ENCODE data around the gene TMEM87B.
"Not testable (repeated sequence)": the region's sequence is repeated elsewhere in the genome, so short reads cannot be mapped to it uniquely, and the experiment has no call there.

Gene TMEM87B

DNA sequence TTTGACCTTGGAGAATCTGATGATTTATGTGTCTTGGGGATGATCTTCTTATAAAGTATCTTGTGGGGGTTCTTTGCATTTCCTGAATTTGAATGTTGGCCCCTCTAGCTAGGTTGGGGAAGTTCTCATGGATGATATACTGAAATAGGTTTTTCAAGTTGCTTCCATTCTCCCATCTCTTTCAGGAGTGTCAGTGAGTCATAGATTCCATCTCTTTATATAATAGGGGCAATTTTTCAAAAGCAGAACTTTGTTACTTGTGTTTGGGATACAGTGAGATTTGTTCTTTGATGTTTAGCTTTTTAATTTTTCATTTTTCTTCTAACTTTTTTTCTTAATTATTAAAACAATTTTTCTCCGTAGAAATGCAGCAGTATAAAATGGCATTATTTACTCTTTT, 19.4 kb downstream of the TMEM87B start:
- DNase-seq: no peak

DNA sequence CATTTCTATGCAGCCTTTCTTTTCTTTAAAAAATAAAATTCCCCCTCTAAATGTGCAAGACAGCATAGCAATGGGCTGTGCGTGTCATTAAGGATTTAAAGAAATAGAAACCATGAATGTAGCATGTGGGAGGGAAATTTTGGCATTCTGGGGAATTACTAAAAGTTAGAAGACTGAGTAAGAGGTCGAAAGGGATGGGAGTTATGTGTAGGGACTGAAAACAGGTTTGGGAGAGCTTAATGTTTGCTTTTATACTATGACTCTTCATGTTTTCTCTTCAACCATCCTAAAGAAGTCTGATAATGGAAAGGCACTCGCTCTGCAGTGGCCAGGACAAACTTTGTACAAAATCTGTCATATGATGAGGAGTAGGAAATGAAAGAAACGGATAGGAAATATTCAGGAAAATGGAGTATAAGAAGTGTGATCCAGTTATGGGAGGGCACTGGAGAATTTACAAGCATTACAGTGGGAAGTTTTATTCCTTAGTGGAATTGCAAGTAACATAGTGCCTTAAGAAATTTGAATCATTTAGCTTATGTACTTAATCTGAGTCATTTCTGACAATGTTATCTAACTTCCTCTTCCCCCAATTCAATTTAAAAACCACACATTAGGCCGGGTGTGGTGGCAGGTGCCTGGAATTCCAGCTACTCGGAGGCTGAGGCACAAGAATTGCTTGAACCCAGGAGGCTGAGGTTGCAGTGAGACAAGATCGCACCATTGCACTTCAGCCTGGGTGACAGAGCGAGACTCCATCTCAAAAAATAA, 20.6 kb downstream of the TMEM87B start:
- no peak for DNase-seq

DNA sequence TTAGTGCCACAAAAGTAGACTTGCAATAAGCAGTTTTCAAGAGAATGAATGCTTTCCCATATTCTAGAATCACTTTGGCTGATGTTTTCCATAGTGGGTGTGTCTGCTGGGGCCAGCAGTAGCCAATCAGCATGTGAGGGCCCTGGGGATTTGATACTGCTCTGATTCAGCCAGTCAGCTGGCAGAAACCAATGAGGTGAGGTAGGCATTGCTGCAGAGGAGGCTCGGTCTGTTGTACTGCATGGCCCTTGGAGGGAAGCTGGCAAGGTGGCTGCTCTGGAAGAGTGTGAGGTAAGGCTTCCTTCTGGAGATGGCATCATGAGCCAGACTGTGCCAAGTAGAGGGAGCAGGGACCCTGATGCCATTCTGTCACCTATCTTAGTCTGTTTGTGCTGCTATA, 22.7 kb downstream of the TMEM87B start:
- no peak for DNase-seq

DNA sequence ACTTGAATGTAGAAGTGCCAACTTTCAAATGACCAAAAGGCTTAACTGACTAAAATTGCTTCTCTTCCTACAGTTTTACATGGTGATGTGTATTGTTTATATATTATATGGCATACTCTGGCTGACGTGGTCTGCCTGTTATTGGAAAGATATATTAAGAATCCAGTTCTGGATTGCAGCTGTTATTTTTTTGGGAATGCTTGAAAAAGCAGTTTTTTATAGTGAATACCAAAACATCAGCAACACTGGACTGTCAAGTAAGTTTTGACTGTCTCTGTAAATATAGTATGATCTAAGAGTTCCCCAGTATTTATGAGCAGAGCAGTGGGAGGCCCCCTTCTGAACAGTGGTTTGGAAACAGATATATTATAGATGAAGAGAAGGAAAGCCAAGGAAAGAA, 26.2 kb downstream of the TMEM87B start:
- no peak for DNase-seq

DNA sequence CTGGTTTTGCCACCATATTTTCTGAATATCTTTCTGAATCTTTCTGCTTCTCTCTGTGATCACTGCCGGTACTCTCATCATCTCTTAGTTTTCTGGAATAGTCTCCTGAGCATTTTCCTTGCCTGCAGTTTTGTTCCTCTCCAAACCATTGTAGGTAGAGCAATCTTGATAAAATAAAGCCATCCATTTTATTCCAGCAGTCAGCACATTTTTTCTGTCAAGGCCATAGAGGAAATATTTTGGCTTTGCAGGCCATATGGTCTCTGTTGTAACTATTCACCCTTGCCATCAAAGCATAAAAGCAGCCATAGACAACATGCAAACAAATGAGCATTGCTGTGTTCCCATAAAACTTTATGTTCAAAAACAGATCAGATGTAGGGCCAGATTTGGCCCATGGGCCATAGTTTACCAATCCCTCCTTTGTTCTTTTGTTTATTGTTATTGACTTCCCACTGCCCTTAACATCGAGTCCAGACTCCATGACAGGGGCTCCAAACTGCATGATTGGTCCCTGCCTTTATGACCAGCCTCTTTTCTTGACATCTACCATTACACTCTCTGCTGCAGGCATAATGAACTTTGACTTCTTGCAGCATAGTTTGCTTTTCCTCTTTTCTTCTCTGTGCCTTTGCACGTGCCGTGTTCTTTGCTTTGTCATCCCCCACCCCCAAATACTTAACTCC, 29.8 kb downstream of the TMEM87B start:
- no peak for DNase-seq

DNA sequence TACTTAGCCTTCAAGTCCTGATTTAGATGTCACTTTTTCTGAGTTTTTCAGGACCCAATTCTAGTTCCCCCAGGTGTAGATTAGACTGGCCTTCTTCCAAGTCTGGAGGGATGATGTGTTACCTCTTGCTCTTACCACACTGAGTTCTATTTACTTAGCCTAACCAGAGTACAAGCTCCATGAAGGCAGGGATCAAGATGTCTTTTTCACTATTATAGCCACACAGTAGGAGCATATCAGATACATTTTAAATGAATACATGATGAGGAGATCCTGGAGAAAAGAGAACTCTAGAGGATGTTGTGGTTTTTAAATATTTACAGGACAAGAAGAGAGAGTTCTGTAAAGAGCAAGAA, 30.3 kb downstream of the TMEM87B start:
- DNase-seq: no peak

DNA sequence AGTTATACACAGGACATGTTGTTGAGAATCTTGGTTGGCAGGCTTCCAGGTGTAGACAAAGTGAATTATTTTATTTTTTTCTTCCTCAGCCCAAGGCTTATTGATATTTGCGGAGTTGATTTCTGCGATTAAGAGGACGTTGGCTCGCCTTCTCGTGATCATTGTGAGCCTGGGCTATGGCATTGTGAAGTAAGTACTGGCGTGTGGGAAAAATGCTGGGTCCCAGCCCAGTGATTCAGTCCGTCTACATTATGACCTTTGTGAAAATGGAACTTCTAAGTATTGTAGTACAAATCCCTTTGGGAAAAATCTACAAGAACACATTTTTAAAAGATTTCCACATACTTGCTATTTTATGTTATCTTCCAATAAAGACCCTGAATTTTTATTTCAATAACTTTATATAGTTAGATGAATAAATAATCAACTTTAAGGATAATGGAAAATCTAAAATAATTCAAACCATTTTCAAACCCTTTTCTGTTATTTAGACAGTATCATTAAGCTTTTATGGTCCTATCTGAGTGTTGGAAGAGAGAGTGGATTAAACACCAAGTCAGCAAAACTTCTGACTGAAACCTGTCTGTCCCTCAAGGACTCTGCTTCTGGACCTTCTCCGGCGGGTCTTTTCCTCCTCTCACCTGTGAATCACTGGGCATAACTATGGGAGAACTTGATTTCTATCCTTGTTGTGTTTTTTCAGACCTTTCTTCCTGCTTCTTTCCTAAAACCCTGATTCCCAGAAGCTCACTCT, 31.0 kb downstream of the TMEM87B start:
- no peak for DNase-seq

DNA sequence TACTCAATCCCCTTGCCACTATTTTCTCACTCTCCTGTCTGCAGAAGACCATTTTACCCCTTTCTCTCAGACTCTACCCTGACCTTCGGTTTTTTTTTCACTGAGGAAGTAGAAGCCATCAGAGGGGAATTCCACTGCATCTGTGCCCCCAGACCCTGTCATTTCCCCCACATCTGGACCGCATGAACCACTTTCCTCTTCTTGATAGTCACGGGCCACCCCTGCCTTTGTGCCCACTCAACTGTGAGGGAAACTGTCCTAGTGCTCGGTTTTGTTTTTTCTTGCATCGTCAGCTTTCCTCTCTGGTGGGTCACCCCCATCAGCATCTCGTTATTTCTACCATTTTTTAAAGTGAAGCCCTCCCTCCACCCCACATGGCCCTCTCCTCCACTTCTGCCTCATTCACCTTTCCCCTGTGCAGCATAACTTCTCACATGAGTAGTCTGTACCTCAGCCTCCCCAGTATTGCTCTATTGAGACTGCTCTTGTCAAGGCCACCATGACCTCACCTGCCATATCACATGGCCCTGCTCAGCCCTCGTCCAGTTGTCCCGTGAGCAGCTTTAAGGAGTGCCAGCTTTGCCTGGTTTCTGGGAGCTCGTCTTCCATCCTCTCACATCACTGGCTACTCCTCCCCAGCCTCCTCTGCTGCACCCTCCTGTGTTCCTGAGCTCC, 32.4 kb downstream of the TMEM87B start:
- DNase-seq: no peak

DNA sequence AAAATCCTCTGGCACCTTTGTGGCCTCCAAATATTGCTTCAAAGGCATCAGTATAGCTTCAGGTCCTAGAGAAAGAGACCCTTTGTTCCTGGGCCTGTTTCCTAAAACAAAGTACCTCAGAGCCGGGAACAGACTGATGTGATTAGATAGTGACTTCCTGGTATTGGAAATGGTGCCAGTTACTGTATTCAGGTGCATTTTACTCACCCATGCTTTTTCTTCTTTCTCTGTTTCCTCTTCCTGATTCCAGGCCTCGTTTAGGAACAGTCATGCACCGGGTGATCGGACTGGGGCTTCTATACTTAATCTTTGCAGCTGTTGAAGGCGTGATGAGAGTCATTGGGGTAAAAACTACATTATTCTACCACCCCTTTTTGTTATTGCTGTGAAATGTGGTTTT, 34.3 kb downstream of the TMEM87B start:
- no peak for DNase-seq

DNA sequence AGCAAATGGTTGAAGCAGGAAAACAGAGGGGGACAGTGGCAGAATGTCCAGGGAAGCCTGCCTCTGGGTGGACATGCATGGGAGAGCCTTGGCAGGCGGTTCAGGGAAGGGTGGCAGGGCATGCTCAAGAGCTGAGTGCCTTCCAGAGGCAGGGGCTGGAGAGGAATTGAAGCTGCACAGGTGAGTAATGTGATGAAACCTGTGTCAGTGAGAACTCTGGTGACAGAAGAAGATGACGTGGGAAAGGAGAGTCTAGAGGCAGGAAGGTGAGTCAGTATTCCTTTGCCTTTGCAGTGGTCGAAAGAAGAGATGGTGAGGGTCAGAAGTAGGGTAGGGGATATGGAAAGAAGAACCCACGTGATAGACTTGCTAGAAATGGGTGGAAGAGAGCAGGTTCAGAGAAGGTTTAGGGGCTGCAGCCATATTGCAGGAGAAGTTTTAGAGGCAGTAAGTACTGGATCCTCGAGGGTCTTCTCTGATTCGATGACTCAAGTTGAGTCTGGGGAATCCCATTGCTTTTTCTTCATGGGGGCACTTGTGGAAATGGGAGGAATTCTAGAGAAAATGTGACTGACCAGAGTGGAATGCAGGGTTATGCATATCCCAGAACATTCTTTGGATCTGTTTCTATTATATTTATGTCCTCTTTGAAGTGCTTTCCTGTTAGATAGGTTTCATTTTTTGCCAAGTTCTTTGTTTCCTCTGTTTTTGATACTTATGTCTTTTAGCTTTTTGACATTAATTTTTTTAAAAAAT, 37.4 kb downstream of the TMEM87B start:
- DNase-seq: no peak

DNA sequence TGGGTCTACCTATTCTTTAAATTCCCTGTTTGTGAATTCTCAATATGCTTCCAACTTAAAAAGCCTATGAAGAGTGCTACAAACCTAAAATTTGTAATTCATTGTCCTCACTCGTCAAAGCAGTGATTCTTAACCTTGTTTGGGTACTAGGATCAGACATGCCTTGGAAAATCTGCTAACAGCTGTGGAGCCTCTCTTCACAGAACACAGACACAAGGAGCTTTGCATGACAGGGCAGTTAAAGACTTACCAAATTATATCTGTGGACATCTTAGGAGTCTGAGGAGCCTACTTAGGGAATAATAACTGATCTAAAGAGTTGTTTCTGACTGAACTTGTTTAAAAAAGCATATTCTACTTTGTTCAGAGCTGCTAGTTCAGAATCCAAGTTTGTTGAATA, 38.1 kb downstream of the TMEM87B start:
- no peak for DNase-seq

DNA sequence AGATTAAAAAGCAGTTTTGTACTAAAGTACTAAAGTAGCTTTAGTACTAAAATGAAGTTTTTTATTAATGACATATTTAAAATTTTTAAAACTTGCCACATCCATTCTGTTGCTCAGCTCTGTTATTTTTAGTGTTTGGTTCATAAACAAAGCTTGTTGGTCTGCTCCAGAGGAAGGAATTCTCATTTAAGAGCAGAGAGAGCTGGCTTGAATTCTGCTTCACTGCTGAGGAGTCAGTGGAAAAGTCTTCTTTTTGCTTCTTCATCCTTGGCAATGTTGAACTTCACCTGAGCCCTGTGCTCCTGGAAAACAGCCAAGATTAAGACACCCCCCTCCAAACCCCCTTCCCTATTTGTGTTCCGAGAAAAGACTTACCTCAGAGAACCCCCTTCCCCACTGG, 40.6 kb downstream of the TMEM87B start:
- no peak for DNase-seq

DNA sequence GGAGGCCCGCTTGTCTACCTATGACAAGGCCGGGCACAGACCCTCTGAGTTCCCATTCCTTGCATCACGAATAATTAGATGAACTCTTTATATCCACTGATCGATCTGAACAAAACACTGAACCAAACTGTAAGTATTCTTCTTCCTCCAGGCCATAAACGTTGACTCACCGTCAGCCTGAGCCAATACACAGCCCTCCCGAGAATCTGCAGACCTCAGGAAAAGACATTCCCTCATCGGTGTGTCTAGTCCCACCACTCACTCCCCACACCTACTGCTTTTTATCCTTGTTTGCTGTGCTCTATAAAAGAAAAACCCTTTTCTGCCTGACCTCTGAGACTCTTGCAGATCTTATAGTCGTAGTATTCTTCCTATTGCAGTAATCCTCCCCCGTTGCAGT, 41.0 kb downstream of the TMEM87B start:
- no peak for DNase-seq

DNA sequence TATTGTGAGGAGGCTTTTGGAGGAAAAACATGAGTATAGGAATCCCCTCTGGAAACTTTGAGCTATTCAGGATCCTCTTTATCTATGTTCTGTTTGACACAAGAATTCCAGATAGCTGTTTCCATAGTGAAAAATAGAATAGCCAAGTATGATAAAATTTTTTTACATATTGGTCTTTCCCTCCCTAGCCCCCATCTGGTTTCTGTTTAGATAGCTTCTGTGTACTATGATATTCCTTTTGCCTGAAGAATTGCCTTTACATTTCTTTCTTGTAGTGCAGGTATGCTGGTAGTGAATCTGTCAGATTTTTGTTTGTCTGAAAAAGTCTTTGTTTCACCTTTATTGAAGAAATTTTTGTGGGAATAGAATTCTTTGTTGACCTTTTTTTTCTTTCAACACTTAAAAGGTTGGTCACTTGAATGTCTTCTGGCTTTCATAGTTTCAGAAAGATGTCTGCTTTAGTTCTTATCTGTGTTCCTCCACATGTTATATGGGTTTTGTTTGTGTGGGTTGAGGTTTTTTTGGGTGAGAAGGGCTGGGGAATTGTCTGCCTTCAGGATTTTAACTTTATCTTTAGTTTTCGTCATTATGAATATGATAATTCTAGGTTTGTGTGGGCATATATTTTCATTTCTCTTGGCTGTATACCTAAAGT, 53.2 kb downstream of the TMEM87B start:
- DNase-seq: no peak

DNA sequence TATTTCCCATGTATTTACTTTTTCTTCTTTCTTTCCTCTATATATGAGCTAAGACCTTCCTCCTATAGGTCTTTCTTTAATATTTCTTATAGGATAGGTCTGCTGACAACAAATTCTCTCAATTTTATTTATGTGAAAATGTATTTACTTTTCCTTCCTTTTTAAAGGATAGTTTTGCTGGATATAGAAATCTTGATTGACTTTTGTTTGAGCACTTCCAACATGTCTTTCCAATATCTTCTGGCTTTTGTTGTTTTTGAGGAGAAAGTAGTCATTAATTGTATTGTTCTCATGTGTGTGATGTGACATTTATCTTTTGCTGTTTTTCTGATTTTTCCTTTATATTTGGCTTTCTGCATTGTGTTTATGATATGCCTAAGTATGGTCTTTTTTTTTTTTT, 54.2 kb downstream of the TMEM87B start:
- no peak for DNase-seq

DNA sequence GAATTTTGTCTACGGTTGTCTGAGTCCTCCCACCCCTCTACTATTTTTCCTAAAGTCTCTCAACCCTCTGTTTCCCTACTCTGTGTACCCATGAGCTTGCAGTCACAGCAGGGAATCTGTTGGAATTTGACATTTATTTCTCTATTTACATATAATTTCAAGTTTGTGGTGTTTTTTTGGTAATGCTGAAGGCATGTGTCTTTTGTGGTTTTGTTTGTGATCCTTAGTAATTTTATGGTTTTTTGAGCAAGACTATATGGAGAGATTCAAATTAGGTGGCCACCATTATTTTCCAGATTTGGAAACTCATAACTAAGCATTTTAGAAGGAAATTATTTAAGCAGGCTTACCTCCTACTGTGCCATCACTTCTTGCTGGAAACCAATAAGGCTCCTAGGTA, 55.9 kb downstream of the TMEM87B start:
- DNase-seq: no peak

DNA sequence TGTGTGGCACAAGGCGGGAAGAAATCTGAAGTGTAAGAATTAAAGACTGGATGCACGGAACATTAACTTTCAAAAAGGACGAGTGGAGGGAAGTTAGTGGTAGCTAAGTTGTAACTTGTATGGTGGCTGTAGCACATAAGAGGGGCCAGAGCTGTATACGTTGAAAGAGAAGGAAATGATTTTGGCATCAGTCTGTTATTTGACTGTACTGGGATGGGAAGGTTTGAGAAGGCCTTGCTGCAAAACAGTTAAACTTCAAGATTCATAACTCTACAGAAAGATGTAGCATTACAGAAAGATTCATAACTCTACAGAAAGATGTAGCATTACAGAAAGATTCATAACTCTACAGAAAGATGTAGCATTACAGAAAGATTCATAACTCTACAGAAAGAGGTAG, 58.3 kb downstream of the TMEM87B start:
- DNase-seq: not testable (repeated sequence)

DNA sequence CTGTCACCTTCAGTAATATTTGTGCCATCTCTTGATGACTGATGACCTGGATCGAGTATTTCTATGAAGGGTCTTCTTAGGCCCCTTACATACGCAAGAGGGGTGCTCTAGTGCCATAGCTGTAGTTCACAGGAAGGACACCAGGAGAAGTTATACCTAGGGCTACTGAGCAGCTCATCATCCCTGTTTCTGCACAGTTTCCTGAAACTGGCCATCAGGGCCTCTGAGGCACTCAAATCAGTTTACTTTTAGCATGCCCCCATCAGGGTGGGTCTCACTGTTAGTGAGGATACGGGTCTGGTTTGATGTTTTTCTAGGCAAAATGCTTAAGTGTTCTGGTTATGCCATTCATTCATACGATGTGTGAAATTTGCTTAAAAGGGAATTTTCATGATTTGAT, 63.1 kb downstream of the TMEM87B start:
- no peak for DNase-seq

DNA sequence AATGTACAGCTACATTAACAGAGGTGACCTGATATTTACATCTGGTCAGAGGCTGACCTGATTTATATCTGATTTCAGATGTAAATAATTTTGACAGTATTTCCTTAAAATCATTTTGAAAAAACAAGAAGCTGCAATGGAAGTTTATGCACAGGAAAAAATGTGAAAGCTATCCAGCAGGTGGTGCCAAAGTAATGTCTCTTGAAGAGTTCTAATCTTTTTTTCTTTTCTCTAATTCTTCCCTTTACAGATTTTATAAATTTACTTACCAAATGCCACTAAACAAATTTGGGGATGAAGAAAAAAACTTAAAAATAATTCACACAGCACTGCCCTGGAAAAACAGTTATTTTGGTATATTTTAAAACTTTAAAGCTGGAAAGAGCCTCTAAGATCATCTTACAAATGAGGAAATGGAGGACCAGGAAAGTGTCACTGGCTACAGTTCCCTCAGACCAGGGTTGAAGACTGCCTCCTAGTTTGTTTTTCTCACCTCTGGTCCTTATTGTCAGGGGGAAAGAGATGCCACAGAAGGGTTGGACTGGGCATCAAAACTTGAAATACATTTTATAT, 66.7 kb downstream of the TMEM87B start:
- peak in 1 of 2 donors; percentile 53 for DNase-seq

DNA sequence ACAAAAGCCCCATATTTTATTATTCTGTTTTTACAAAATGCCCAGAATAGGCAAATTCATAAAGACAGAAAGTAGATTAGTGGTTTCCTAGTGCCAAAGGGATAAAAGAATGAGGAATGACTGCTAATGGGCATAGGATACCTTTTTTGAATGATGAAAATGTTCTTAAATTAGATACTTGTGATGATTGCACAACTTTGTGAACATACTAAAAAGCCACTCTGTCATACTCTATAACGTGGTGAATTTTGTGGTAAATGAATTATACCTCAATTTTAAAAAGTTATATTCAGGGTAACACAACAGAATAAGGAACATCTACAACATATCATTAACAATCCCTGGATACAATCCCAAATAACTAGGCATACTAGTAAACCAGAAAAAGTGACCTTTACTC, 74.0 kb downstream of the TMEM87B start:
- DNase-seq: no peak

DNA sequence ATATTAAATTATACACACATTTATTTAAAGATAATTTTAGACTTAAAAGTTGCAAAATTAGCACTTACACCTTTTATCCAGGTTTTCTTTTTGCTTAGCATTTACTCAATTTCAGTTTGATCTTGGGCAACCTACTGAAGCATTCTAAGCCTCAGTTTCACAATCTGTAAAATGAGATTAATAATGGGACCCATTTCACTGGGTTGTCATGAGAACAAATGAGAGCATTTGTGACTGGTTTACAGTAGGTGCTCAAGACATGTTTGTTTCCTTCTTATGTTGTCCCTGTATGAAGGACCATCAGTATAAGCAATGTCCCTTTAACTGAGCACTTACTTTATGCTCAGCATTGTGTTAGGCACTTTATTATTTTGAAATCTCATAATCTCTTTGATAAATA, 78.3 kb downstream of the TMEM87B start:
- no peak for DNase-seq

DNA sequence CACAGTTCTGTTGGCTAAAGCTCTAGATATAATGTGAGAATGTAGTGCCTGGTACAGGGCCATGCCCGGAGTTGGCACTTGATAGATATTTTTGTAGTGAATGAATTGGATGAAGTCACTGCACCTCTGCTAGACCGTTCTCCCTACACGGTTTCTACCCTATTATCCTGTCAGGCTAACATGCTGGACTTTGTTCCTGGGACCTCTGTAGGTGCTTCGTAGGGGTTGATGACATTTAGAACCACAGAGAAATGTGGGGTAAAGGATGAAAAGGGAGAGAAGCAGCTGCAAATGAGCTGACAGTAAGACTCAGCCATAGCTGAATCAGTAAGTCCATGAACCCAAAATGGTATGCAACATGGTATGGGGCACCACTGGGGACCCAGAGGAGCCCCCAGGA, 79.1 kb downstream of the TMEM87B start:
- DNase-seq: no peak
